M059J (cell line): ENCODE results near the gene CUBN. TPM values are rescaled to one million over a fixed set of nuclear protein-coding genes. Genes with fewer than 3 reads are reported as not detected.
A peak's percentile ranks its signal among the peaks of the same experiment; 100 is the strongest.

ENCODE experiments used
- DNase-seq: peaks from one replicate; pipeline ENCODE4 v3.0.0-alpha.2; 2012; ENCODE audit warnings: low read depth
- total RNA-seq: library from RNA; depleted of rRNA; stranded (reverse); fragments of >200 nt; shearing (Covaris generic); gene quantifications from 2 replicates; pipeline ENCODE4 v1.2.3, GENCODE V29; 2014

The CUBN gene
- total RNA-seq, 1 experiment from 2014 or later: 2.0 TPM

- no peak for DNase-seq
Observed at GRCh38 chr10:16991011-16991410, 138.6 kb downstream of the CUBN start.

- peak; percentile 92 for DNase-seq
Observed at GRCh38 chr10:16989826-16990293, 139.8 kb downstream of the CUBN start.

GRCh38 chr10:16988900-16989299 is 140.7 kb downstream of the CUBN start:
- no peak for DNase-seq

- no peak for DNase-seq
Observed at GRCh38 chr10:16987976-16988610, 141.5 kb downstream of the CUBN start.

- peak; percentile 82 for DNase-seq
Observed at GRCh38 chr10:16987206-16987621, 142.4 kb downstream of the CUBN start.

GRCh38 chr10:16986406-16987205 is 143.0 kb downstream of the CUBN start:
- DNase-seq: peak; percentile 94

GRCh38 chr10:16986082-16986405 is 143.6 kb downstream of the CUBN start:
- DNase-seq: no peak

- DNase-seq: no peak
Observed at GRCh38 chr10:16984242-16984641, 145.4 kb downstream of the CUBN start.

- no peak for DNase-seq
Observed at GRCh38 chr10:16976803-16977202, 152.8 kb downstream of the CUBN start.

GRCh38 chr10:16975188-16975587 is 154.4 kb downstream of the CUBN start:
- no peak for DNase-seq

- DNase-seq: peak; percentile 81
Observed at GRCh38 chr10:16968416-16969041, 161.1 kb downstream of the CUBN start.

GRCh38 chr10:16967866-16968415 is 161.7 kb downstream of the CUBN start:
- no peak for DNase-seq

- peak; percentile 74 for DNase-seq
Observed at GRCh38 chr10:16966991-16967865, 162.4 kb downstream of the CUBN start.

- DNase-seq: peak; percentile 94
Observed at GRCh38 chr10:16965740-16966447, 163.7 kb downstream of the CUBN start.

GRCh38 chr10:16965344-16965616 is 164.3 kb downstream of the CUBN start:
- DNase-seq: no peak

- DNase-seq: no peak
Observed at GRCh38 chr10:16964576-16965343, 164.9 kb downstream of the CUBN start.

- DNase-seq: no peak
Observed at GRCh38 chr10:16960551-16960950, 169.1 kb downstream of the CUBN start.

GRCh38 chr10:16957038-16957437 is 172.6 kb downstream of the CUBN start:
- DNase-seq: no peak

- no peak for DNase-seq
Observed at GRCh38 chr10:16954280-16955030, 175.2 kb downstream of the CUBN start.

GRCh38 chr10:16953270-16953669 is 176.3 kb downstream of the CUBN start:
- no peak for DNase-seq
